ENCODE results near the gene CCDC88C.
A peak's percentile ranks its signal among the peaks of the same experiment; 100 is the strongest.

Gene CCDC88C

DNA sequence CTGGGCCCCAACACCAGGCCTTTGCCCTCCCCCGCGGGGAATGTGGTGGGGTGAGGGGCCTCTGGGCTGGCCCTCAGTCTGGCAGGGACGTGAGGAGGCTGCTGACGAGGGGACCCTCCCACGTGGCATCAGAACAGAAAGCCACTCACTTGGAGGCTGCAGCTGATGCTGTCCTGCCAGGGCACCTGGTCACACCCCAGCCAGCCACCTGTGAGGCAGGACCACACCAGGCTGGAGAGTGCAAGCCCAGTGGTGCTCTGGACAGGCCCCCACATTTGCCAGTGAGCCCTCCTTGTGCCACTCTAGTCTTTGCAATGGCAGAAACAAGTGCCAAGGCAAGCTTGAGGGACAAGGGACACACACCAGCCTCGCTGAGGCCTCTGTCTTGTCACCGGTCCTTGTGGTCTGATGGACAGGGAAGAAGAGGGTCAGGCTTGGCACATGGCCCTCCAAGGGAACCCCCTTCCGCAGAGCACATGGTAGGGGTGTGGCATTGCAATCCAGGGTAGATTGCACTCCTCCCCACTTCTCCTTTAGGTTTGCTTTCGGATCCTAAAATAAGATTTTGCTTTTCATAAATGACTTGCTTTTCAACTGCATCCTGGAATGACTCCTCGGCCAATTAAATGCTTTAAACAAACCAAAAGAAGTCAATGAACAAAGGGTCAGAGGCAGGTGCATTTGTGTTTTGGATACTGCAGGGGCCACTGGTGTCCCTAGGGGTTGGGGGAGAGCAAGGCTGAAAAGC lies 53.7 kb downstream of the CCDC88C start:
- DNase-seq = no peak

DNA sequence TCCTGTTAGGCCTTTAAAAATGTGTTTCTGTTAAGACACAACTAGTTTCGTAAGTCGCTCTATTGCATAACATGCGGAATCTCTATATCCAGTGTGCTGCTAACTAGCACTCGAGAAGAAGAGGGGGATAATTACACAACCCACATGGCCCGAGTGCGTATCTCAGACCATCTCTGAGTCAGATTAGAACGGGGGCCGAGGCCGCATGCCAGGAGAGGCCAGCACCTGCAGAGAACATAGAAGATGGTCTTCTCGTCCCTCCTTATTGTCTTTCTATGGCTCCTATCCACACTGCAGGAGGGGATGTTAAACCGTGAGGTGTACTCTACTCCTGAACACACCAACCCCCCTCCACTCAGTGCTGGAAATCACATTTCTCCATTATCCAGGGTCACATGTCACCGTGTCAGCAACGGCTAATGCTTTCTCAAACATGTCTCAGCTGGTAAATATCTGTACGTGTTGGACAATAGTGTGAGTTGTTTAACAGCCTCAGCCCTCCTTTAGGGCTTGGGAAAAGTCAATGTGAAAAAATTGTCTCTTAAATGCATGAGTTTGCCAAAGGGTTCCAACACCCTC lies 56.3 kb downstream of the CCDC88C start:
- DNase-seq = no peak

GRCh38 chr14:91360490-91361232 lies 57.0 kb downstream of the CCDC88C start:
- no peak for DNase-seq

- no peak for DNase-seq
Observed at GRCh38 chr14:91358654-91359220, 58.9 kb downstream of the CCDC88C start.

- DNase-seq = no peak
Observed at GRCh38 chr14:91358025-91358319, 59.6 kb downstream of the CCDC88C start.

DNA sequence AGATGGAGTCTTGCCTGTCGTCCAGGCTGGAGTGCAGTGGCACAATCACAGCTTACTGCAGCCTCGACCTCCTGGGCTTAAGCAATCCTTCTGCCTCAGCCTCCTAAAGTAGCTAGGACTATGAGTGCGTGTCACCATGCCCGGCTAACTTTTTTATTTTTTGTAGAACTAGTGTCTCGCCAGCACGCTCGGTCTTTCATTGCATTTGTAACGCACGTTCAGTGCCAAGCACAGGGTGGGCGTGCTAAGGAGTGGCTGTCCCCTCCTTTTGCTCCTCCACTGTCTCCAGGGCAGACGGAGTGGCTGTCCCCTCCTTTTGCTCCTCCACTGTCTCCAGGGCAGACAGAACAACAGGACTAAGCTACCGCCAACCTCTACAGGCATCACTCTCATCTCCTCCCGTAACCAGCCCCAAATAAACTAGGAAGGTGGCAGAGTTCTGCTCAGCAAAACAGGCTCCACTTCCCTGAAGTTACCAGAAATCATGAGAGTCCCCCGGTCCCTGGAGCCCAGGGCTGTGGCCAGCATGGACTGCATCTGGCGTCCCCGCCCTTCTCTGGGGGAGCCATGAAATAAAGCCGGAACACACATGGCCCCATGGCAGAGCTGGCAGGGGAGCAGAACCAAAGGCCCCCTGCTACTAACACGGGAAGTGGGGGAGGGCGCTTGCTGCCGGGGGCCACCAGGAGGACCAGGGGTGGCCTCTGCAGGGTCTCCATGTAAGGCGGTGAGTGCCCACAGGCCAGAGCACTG lies 60.2 kb downstream of the CCDC88C start:
- DNase-seq = no peak

DNA sequence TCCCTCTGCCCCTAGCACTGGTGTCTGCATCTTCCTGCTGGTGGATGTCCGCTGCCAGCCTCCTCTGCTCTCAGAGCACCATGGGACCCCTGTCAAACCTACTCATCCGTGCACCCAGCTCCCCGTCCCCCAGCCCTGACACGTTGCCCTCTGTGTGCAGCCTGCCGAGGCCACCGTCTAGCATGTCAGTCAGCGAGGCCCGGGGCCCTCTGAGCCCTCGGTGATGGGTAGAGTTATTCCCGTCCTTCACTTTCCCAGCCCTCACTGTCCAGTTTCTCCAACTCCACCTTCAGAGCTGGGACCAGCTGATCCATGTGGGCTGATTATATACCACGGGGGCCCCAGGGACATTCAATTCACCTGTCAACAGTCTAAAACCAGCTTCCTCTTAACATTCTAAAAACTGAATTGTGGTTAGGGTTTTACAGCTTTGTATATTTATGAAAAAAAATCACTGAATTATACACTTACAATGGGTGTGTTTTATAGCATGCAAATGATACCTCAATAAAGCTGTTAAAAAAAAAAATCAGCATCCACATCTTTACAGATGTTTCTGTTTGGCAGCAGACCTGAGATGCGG lies 61.3 kb downstream of the CCDC88C start:
- DNase-seq = no peak

- DNase-seq = no peak
Observed at GRCh38 chr14:91354979-91355685, 62.5 kb downstream of the CCDC88C start.

- DNase-seq = no peak
Observed at GRCh38 chr14:91354221-91354916, 63.3 kb downstream of the CCDC88C start.

DNA sequence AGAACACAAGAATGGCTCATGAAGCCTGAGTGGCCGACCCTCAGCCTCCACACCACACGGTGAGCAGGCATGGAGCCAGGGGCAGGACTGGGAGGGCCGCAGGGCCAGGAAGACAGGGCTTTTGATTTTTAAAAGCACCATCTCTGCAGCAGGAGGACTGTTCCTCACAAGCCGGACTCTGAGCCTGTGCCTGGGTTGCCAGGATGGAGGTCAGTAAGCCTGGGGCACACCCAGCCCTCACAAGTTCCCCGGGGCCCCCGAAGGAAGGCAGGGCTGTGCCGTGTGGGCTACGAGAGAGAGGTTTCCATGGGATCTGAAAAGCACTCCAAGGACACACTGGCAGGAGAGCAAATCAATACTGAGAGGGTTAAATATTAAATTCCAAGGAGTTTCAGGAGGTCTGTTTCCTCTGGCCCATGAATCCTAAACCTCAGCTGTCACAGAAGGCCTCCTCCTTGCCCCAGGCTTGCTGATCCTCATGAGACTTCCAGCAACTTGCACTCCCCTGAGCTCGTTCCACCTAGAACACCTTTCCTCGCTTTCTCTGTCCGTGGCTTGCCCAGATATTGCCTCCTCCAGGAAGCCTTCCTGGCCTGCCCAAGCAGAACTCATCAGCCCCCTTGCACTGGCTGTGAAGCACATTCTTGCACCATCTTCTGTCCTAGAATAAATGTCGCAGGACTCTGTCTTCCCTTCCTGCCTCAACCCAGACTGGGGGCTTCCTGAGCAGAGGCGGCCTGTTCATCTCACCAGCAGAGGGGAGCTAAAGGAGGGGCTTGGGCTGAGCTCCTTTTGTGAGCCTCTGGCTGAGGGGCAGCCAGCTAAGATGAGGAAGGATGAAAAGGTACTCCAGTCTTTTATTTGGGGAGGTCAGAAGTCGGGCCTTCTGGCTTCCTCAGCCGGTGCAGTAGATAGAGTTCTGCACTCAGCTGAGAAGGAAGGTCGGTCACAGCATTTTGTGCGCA lies 64.6 kb downstream of the CCDC88C start:
- no peak for DNase-seq

DNA sequence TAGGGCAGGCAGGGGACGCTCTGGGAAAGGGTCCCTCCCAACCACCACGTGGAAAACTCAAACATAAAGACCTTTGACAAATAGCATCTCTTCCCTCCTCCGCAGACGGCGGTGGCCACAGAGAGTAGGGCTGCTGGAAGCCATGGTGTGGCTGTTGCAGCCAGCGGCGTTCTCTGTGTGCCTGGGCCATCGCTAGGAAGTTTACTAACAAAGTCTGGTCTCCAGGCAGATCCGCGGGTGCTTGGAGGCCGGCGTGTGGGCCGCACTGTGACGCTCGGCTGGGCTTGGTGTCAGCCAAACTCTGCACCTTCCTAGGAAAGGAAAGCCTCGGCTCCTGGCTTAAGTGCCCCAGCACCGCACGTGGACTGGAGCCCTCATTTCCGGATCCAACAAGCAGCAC lies 65.6 kb downstream of the CCDC88C start:
- DNase-seq = no peak

- DNase-seq = no peak
Observed at GRCh38 chr14:91351512-91351862, 66.1 kb downstream of the CCDC88C start.

- DNase-seq = peak; percentile 76
Observed at GRCh38 chr14:91350813-91351511, 66.7 kb downstream of the CCDC88C start.

GRCh38 chr14:91350483-91350812 lies 67.2 kb downstream of the CCDC88C start:
- DNase-seq = no peak

DNA sequence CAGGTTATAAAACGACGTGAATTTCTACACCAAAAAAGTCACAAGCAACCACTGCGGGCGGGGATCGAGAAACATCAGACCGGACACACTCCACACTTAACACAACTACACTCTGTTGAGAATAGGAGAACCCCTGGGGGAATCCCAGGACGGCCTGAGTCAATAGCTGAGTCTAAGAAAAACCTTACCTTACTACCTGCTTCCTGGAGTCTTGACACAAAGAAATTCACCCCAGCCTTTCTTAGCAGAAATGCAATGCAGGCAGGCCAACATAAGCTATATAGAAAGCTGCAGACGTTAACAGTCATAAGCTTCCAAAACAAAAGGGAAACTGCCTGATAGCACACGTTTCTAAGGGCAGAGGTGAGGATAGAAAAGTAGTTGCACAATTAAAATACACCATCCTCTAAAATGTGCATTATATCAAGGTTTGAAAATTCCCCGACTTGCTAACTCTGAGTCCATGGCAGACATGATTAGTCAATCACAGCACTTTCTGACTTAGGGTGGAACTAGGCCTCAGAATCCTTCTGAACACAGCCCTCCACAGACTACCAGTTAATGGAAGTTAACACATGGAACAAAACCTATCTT lies 68.0 kb downstream of the CCDC88C start:
- DNase-seq = peak; percentile 79

DNA sequence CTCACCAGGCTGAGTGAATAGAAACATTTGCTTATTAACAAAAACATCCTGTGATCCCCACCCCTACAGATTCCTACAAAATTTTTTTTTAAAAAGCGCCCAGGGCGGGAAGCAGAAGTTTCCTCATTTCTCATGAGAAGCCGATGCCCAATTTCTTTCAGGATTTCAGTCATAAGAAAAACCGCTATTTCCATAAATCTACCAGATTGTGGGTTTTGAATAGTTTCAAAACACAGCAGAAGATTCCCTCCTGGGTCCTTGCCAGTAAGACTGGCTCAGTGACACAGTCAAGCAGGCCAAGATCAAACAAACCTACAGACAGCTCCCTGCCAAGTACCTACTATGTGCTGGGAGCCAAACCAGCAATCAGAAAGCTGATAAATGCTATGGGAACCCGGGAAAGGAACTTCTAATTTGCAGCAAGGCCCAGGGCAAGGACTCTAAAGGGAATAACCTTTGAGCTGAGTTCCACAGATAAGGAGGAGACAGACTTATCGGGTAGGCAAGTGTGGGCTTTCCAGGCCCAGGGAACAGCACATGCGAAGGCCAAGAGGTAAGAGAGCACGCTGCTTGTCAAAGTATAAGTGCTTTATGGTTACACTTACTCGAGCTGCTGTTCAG lies 68.7 kb downstream of the CCDC88C start:
- DNase-seq = no peak

DNA sequence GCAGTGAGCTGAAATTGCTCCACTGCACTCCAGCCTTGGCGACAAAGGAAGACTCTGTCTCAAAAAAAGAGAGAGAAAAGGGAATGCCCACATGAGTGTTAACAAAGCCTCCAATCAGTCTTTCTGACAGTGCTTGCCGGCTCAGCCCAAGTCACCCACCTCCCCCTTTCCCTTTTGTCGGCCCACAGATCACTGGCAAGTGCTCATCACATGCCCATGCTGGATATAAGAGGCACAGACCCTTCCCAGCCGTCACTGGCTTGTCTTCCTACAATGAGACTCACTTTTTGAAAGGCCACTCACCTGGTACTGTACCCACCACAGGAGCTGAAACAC lies 70.8 kb downstream of the CCDC88C start:
- DNase-seq = no peak

GRCh38 chr14:91344096-91344495 lies 73.5 kb downstream of the CCDC88C start:
- DNase-seq = no peak

- no peak for DNase-seq
Observed at GRCh38 chr14:91343051-91343450, 74.6 kb downstream of the CCDC88C start.
